ENCODE data around the gene PAX4. TPM values are rescaled to one million over a fixed set of nuclear protein-coding genes. Genes with fewer than 3 reads are reported as not detected.
A peak's percentile ranks its signal among the peaks of the same experiment; 100 is the strongest.

The PAX4 gene
- total RNA-seq, 1 donor from 2014 or later, result not detected

DNA sequence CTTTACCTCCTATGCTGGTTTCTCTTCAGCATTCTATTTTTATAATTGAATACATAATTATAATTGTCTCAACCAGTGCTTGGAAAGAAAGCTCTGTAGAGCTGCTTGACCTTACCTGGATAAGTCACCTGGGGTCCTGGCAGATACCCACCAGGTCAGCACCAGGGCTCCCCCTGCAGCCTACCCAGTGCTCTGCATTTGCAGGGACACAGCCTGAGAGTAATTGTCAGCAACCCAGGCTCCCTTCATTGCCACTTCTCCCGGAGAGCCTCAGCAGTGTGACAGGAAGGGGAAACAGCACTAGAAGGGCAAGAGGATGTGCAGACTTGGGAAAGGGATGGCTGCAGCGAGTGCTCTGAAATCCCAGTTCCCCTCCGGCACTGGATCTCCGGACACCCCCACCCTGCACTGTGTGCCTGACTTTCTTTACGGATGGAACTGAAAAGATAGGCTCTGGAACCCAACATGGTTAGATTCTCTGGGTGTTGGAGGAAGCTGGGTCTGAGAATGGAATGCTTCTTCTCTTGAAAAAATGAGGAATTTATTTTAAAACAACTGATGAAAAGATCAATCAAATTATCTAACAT lies 11.4 kb upstream of the PAX4 start:
- DNase-seq, result no peak

- DNase-seq, result no peak
These were observed 10.5 kb upstream of the PAX4 start for GRCh38 chr7:127628445-127628844.

- DNase-seq, result no peak
These were observed 7.4 kb upstream of the PAX4 start for GRCh38 chr7:127625331-127625730.

DNA sequence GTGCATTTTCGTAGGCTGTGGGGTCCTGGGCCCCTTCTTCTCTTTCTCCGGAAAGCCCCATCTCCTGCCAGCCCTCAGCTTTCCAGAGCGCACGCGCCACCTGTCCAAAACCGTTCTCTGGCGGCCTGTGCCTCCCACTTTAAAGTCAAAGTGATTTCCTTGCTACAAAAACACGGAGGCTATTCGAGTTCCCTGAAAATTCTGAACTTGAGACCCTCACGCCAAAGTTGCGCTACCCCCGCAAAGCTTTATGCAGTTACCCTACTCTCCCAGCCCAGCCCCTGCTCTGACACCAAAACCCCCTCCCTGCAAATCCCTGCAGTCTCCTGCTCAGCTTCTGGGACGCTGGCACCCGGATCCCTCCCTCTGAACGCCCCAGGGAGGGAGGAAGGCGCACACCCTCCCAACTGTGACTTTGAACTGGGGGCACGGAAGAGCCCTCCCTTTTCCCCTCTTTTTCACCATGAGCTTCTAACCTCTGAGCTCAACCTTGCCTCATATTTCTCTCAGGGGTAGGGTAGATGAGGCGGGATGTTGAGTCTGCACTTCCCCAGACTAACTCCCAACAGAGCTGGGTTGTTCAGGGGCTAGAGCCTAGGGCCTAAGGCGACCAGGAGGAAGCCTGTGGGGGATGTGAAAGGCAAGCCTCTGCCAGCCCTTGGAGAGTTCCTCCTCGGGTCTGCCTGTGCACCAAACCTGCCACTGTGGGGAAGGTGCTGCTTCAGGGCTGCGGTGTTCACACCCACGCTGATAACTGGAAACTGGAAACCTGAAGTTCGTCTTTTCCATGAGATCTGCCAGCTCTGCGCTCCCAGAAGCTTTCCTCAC lies 2.7 kb upstream of the PAX4 start:
- DNase-seq, result no peak

DNA sequence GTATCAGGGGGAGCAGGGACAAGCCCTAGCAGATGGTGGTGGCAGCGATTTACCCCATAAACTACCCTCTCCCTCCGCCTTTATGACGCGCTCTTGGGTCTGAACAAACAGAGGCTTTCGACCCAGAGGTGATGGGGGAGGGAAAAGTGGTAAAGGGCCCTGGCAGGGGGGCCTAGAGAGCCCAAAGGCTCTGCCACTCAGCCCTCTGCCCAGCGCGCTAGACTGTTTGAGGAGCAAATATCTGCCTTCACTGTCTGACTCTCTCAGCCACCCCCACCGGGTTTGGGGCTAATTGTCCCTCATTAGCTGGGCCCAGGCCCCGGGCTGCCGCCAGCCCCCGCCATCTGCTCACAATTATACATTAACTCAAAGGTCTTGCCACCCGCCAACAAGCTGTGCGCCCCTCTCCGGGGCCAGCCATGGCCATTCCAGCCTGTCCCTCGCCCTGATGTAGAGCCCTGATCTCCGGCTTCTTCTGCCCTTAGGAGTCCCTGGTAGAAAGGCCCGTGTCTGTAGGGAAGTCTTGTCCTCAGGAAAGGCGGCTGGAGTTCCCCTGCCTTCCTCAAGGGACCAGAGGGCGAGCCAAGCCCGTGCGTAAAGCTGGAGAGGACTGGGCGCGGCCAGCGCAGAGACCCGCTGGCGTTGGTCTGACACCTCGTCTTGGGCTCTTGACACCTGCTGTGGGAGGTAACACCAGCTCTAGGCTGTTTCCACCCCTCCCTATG lies 1.9 kb upstream of the PAX4 start:
- DNase-seq, result no peak

DNA sequence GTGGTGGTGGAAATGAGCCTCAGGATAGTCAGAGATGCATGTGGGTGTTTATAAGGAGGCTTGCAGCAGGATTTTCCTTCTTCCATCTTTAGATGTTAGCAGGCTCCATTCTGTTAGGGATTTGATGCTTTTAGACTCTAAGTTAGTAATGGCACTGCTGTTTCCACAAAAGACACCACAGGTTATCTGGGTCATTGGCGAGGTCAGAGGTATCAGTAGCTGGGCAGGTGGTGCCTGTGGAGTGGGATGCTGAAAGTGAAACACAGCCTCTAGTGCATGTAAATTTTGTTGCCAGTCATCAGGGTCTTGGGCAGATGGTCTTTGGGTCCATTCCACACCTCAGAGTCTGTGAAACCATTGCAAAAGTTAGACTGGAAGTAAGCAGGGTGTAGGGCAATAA lies 833 bp upstream of the PAX4 start:
- DNase-seq, result no peak

DNA sequence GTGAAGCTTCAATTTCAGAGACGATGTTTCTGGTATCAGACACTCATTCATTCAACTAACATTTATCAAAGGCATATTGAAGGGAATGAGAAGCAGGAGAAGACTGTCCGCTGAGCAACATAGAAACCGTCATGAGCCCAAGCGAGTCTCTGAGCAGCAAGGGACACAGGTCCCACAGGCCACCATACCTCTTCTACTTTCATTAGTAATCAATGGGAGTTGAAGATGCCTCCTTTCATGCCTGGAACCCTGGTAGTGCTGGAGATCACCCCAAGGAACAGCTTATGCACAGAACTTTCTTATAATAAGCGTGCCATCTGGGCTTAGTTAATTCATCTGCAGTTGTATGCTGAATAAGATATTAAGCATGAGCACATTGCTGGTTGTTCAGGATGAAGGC lies 1.2 kb downstream of the PAX4 start:
- no peak for DNase-seq

GRCh38 chr7:127612263-127612662 lies 5.7 kb downstream of the PAX4 start:
- DNase-seq, result no peak

DNA sequence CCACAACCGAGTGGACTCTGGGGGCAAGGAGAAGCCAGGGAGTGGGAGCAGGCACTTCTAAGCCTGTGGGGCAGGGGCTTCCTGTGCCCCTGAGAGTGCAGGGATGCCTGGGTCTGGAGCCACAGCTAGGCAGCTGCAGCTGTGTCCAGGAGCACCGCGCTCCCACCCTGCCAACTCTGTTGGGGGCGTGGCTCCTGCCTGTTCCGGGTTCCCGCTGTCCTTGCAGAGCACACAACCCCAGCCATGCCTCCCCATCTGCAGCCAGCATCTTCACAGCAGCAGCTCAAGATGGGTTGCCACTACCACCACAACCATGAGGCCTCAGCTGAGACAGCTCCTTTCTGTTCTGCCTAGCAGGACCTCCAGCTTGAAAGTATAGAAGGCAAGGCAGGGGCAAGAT lies 8.6 kb downstream of the PAX4 start:
- no peak for DNase-seq

DNA sequence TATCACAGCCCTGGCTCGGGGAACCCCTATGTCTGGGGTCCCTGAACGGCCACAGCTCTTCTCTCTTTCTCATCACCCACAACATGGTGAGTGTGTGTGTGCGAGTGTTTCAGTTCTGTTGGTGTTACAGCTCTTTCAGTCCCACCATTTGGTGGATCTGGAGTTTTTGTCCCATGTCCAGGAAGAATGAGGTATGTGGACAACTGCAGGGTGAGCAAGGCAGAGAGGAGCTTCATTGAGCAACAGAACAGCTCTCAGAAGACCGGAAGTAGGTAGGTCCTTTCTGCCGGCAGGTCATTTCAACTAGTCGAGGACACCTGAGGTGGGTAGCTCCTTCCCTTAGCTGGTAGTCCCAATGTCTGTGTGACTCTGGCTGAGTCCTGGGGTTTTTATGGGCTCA lies 9.5 kb downstream of the PAX4 start:
- no peak for DNase-seq

- no peak for DNase-seq
These were observed 17.1 kb downstream of the PAX4 start for GRCh38 chr7:127600885-127601284.

GRCh38 chr7:127598318-127598717 lies 19.6 kb downstream of the PAX4 start:
- DNase-seq, result no peak

GRCh38 chr7:127595737-127596136 lies 22.2 kb downstream of the PAX4 start:
- no peak for DNase-seq

- DNase-seq, result no peak
These were observed 23.5 kb downstream of the PAX4 start for GRCh38 chr7:127594490-127594889.

- DNase-seq, result no peak
These were observed 25.4 kb downstream of the PAX4 start for GRCh38 chr7:127592550-127592949.

GRCh38 chr7:127591591-127591990 lies 26.4 kb downstream of the PAX4 start:
- DNase-seq, result no peak

GRCh38 chr7:127591189-127591588 lies 26.8 kb downstream of the PAX4 start:
- DNase-seq, result no peak

DNA sequence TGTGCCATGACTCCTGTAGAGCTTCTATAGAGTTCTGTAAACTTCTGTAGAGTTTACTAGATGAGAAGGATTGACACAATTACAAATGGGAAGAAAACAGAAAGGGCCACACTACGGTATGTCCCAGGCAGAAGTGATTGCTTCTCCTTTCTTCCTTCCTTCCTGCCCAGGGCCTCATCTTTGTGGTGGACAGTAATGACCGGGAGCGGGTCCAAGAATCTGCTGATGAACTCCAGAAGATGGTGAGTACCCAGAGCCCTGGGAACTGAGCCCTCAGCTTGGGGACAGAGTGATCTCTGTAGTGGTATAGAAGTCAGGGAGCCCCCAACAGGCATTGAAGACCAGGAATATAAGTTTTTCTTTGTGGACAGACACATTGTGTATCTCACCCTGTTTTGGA lies 28.0 kb downstream of the PAX4 start:
- DNase-seq, result no peak

GRCh38 chr7:127588697-127589482 lies 29.1 kb downstream of the PAX4 start:
- peak; percentile 38 for DNase-seq

GRCh38 chr7:127588019-127588696 lies 29.8 kb downstream of the PAX4 start, which contains the start of gene ARF5:
TSS of gene ARF5 (plus strand) at chr7:127588411. CDS start at chr7:127588499, 88 bp downstream.
- peak; percentile 88 for DNase-seq

DNA sequence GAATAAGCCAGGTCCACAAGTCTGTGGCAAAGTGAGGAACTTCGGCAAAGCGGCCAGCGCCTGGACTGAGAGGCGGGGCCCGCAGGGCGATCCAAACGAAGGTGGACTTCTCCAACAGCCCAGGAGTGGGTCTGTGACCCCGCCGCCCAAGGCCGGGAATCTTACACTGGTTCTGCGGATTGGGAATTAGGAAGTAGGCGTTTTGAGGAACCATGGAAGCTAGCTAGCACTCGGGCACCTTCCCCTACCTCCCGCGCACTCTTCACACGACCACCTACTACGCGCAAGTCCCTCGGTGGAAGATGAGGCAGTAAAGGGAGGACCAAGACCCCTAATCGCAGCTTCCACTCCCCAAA lies 30.3 kb downstream of the PAX4 start:
- DNase-seq, result no peak

DNA sequence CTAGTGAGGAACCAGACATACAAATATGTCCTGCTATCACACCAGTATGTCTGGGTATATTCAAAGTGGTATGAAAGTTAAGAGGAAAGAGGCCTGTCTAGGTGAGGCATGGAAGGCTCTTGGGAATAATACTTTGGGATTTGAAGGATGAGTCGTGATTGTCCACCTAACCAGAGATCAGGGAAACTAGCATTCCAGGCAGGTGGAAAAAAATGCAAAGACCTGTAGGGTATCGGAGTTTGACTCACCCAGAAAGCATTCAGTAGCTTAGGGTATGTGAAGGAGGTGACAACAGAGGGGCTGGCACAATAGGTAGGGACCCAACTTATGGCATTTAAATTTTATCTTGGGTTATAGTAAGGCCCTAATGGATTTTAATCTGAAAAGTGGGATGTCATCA lies 31.6 kb downstream of the PAX4 start:
- no peak for DNase-seq

Data from occipital lobe (tissue), 2 donors.